NCI-H1436 (cell line): ENCODE measurements around the gene ANKH.

Experiments
- DNase-seq: peaks from one replicate; lab custom pipeline; 2025; lab: John Stamatoyannopoulos, UW

The ANKH gene

GRCh38 chr5:14760548-14761002 is 111.0 kb downstream of the ANKH start:
- no peak for DNase-seq

- no peak for DNase-seq
Observed at GRCh38 chr5:14759744-14760547, 111.6 kb downstream of the ANKH start.

GRCh38 chr5:14757850-14758249 is 113.7 kb downstream of the ANKH start:
- DNase-seq: no peak

- no peak for DNase-seq
Observed at GRCh38 chr5:14756478-14756877, 115.1 kb downstream of the ANKH start.

- DNase-seq: no peak
Observed at GRCh38 chr5:14753947-14754346, 117.6 kb downstream of the ANKH start.

- DNase-seq: no peak
Observed at GRCh38 chr5:14753292-14753691, 118.3 kb downstream of the ANKH start.

- no peak for DNase-seq
Observed at GRCh38 chr5:14752497-14753071, 119.0 kb downstream of the ANKH start.

- DNase-seq: no peak
Observed at GRCh38 chr5:14750712-14751111, 120.9 kb downstream of the ANKH start.

GRCh38 chr5:14749579-14750101 is 121.9 kb downstream of the ANKH start:
- DNase-seq: no peak

GRCh38 chr5:14748180-14748900 is 123.2 kb downstream of the ANKH start:
- no peak for DNase-seq

GRCh38 chr5:14745753-14746152 is 125.8 kb downstream of the ANKH start:
- DNase-seq: no peak

- no peak for DNase-seq
Observed at GRCh38 chr5:14745188-14745563, 126.4 kb downstream of the ANKH start.

GRCh38 chr5:14744296-14745187 is 127.0 kb downstream of the ANKH start:
- no peak for DNase-seq

GRCh38 chr5:14743601-14744295 is 127.8 kb downstream of the ANKH start:
- DNase-seq: no peak

GRCh38 chr5:14742498-14742897 is 129.1 kb downstream of the ANKH start:
- no peak for DNase-seq

GRCh38 chr5:14741801-14742440 is 129.7 kb downstream of the ANKH start:
- no peak for DNase-seq

GRCh38 chr5:14741131-14741530 is 130.4 kb downstream of the ANKH start:
- DNase-seq: no peak

GRCh38 chr5:14739981-14740380 is 131.6 kb downstream of the ANKH start:
- no peak for DNase-seq

GRCh38 chr5:14739538-14739937 is 132.0 kb downstream of the ANKH start:
- DNase-seq: no peak

GRCh38 chr5:14738050-14738449 is 133.5 kb downstream of the ANKH start:
- no peak for DNase-seq

GRCh38 chr5:14737291-14737690 is 134.3 kb downstream of the ANKH start:
- no peak for DNase-seq
